H1 (cell line): ENCODE measurements around the gene CPPED1. TPM values are rescaled to one million over a fixed set of nuclear protein-coding genes. Genes with fewer than 3 reads are reported as not detected.
A peak's percentile ranks its signal among the peaks of the same experiment; 100 is the strongest.

Source experiments
- CTCF ChIA-PET: fragments of 300-600 bp; sonication (Branson Sonifier 250); formaldehyde crosslinking; loops from one replicate; lab custom pipeline; 2021; ENCODE audit not compliant: partially characterized antibody; lab: Charles Lee
- POLR2A ChIA-PET: fragments of 300-600 bp; sonication (Branson Sonifier 250); formaldehyde crosslinking; loops from one replicate; lab custom pipeline; 2021; ENCODE audit warnings: inconsistent platforms; ENCODE audit not compliant: partially characterized antibody; lab: Charles Lee
- DNase-seq, 2 experiments: peaks; one replicate each; pipeline versions ENCODE4 v3.0.0 to v3.0.0-alpha.2; 2010 to 2022; ENCODE audit warnings: low spot score in 2 of 2, low read depth in 1 of 2, mixed read lengths in 1 of 2
- FAIRE-seq: peaks from 2 replicates; lab custom pipeline; 2011; peaks lifted over from hg19 to GRCh38; lab: Jason Lieb, UNC
- H2AFZ ChIP-seq: 2 replicates; pipeline ENCODE4 v1.8.1; 2012; ENCODE audit warnings: low read length, inconsistent platforms
- H2AK5ac ChIP-seq: 2 replicates; pipeline ENCODE4 v1.6.1; 2013; ENCODE audit warnings: low read depth, low read length
- H2BK120ac ChIP-seq: replicated peaks from 2 replicates; pipeline ENCODE3; 2013; ENCODE audit warnings: low read depth, low read length, inconsistent platforms
- H2BK12ac ChIP-seq: 2 replicates; pipeline ENCODE4 v1.6.1; 2013; ENCODE audit warnings: low read depth, low read length
- H2BK15ac ChIP-seq: 2 replicates; pipeline ENCODE4 v1.6.1; 2013; ENCODE audit warnings: low read length
- H2BK20ac ChIP-seq: 2 replicates; pipeline ENCODE4 v1.6.1; 2013; ENCODE audit warnings: low read length
- H2BK5ac ChIP-seq: 2 replicates; pipeline ENCODE4 v1.6.1; 2013; ENCODE audit warnings: low read depth, low read length
- H3K14ac ChIP-seq: 2 replicates; pipeline ENCODE4 v1.6.1; 2013; ENCODE audit warnings: inconsistent platforms; ENCODE audit not compliant: insufficient read length
- H3K18ac ChIP-seq: 2 replicates; pipeline ENCODE4 v1.6.1; 2013; ENCODE audit warnings: low read length; ENCODE audit errors: extremely low read depth
- H3K23ac ChIP-seq: 2 replicates; pipeline ENCODE4 v1.6.1; 2013; ENCODE audit warnings: inconsistent platforms; ENCODE audit not compliant: insufficient read length
- H3K23me2 ChIP-seq: 2 replicates; pipeline ENCODE4 v1.6.1; 2013; ENCODE audit warnings: low read depth, low read length
- H3K27ac ChIP-seq: 2 replicates; pipeline ENCODE4 v1.6.1; 2011; ENCODE audit warnings: low read depth, low read length, inconsistent platforms
- H3K27me3 ChIP-seq, 4 experiments: replicated peaks in 1 of 4; 1 replicate in 1 of 4; 2 replicates in 3 of 4; pipeline versions ENCODE4 v1.6.1 to v1.8.1; 2011 to 2013; ENCODE audit warnings: low read length in 3 of 4, mild to moderate bottlenecking in 3 of 4, inconsistent platforms in 2 of 4, mixed read lengths in 2 of 4, moderate library complexity in 1 of 4; ENCODE audit not compliant: control insufficient read depth in 3 of 4, insufficient read depth in 3 of 4; ENCODE audit errors: extremely low read depth in 1 of 4
- H3K36me3 ChIP-seq, 4 experiments: 2 replicates each; pipeline versions ENCODE4 v1.6.1 to v1.8.1; 2011 to 2013; ENCODE audit warnings: mild to moderate bottlenecking in 4 of 4, low read length in 3 of 4, moderate library complexity in 2 of 4, control low read depth in 1 of 4, inconsistent platforms in 1 of 4; ENCODE audit not compliant: insufficient read depth in 4 of 4, control insufficient read depth in 2 of 4
- H3K4ac ChIP-seq: replicated peaks from 2 replicates; pipeline ENCODE3; 2013; ENCODE audit warnings: low read length, low read depth, mixed read lengths, inconsistent platforms; ENCODE audit not compliant: insufficient read length
- H3K4me1 ChIP-seq, 4 experiments: replicated peaks in 1 of 4; 1 replicate in 1 of 4; 2 replicates in 3 of 4; pipeline versions ENCODE4 v1.6.1 to v1.8.1; 2011 to 2013; ENCODE audit warnings: low read length in 3 of 4, inconsistent platforms in 2 of 4, mixed read lengths in 1 of 4; ENCODE audit not compliant: insufficient read depth in 4 of 4, control insufficient read depth in 3 of 4
- H3K4me2 ChIP-seq, 2 experiments: 2 replicates each; pipeline versions ENCODE4 v1.6.1 to v1.8.1; 2011 to 2013; ENCODE audit warnings: low read depth in 2 of 2, low read length in 2 of 2, control low read depth in 1 of 2, inconsistent platforms in 1 of 2, mild to moderate bottlenecking in 1 of 2; ENCODE audit not compliant: insufficient read depth in 1 of 2
- H3K4me3 ChIP-seq, 4 experiments: fragments of 200-600, 300-600 bp in 1 of 4; sonication (generic), shearing (Covaris generic), sonication (Bioruptor Twin) in 1 of 4; 2 replicates each; pipeline versions ENCODE4 v1.5.1 to v1.8.1; 2011 to 2016; ENCODE audit warnings: low read length in 4 of 4, low read depth in 3 of 4, control low read depth in 2 of 4, inconsistent platforms in 2 of 4, mild to moderate bottlenecking in 2 of 4, mixed read lengths in 1 of 4, moderate library complexity in 1 of 4; ENCODE audit not compliant: insufficient read depth in 2 of 4; ENCODE audit errors: extremely low read depth in 1 of 4
- H3K56ac ChIP-seq: replicated peaks from 2 replicates; pipeline ENCODE3; 2013; ENCODE audit warnings: low read depth, mild to moderate bottlenecking, mixed read lengths, low read length, inconsistent platforms; ENCODE audit not compliant: insufficient read length
- H3K79me1 ChIP-seq: 2 replicates; pipeline ENCODE4 v1.6.1; 2013; ENCODE audit warnings: low read depth, low read length, control low read depth
- H3K79me2 ChIP-seq, 2 experiments: 2 replicates each; pipeline versions ENCODE4 v1.6.1 to v1.8.1; 2012 to 2013; ENCODE audit warnings: low read length in 2 of 2, mild to moderate bottlenecking in 2 of 2, inconsistent platforms in 1 of 2; ENCODE audit not compliant: insufficient read depth in 2 of 2, control insufficient read depth in 1 of 2
- H3K9ac ChIP-seq, 4 experiments: replicated peaks in 1 of 4; 1 replicate in 1 of 4; 2 replicates in 3 of 4; pipeline versions ENCODE4 v1.6.1 to v1.8.1; 2011 to 2013; ENCODE audit warnings: low read depth in 3 of 4, low read length in 3 of 4, control low read depth in 2 of 4, mild to moderate bottlenecking in 2 of 4, moderate library complexity in 2 of 4, inconsistent platforms in 1 of 4; ENCODE audit errors: extremely low read depth in 1 of 4
- H3K9me3 ChIP-seq, 2 experiments: 2 replicates each; pipeline versions ENCODE4 v1.6.1 to v1.8.1; 2012 to 2013; ENCODE audit warnings: mild to moderate bottlenecking in 2 of 2, moderate library complexity in 2 of 2, control low read depth in 1 of 2, inconsistent platforms in 1 of 2, low read depth in 1 of 2, low read length in 1 of 2, mixed read lengths in 1 of 2; ENCODE audit not compliant: insufficient read depth in 2 of 2
- H4K20me1 ChIP-seq, 2 experiments: replicated peaks in 1 of 2; 2 replicates each; pipeline versions ENCODE3 to v1.8.1; 2011 to 2013; ENCODE audit warnings: inconsistent platforms in 2 of 2, low read length in 2 of 2, mild to moderate bottlenecking in 1 of 2; ENCODE audit not compliant: insufficient read depth in 2 of 2, control insufficient read depth in 1 of 2
- H4K5ac ChIP-seq: 2 replicates; pipeline ENCODE4 v1.6.1; 2013; ENCODE audit warnings: low read length, low read depth, mixed read lengths, inconsistent platforms; ENCODE audit not compliant: insufficient read length
- H4K8ac ChIP-seq: 2 replicates; pipeline ENCODE4 v1.8.0; 2013; ENCODE audit warnings: mild to moderate bottlenecking, moderate library complexity, low read length, inconsistent platforms; ENCODE audit not compliant: insufficient read depth; ENCODE audit errors: extremely low read depth
- H4K91ac ChIP-seq: replicated peaks from 2 replicates; pipeline ENCODE3; 2013; ENCODE audit warnings: low read length, mixed read lengths, inconsistent platforms; ENCODE audit not compliant: insufficient read length
- CTBP2 ChIP-seq: IDR thresholded peaks from 2 replicates; pipeline ENCODE4 v1.7.0; 2011; ENCODE audit warnings: borderline replicate concordance, mild to moderate bottlenecking, moderate library complexity, mixed read lengths, low read length; ENCODE audit not compliant: insufficient read depth, insufficient read length
- EZH2 ChIP-seq: fragments of 200-600 bp; sonication (generic); IDR thresholded peaks from 2 replicates; pipeline ENCODE4 v1.7.1; 2012; ENCODE audit warnings: low read depth, mild to moderate bottlenecking, moderate library complexity, low read length, inconsistent platforms; ENCODE audit not compliant: severe bottlenecking
- KDM4A ChIP-seq: IDR thresholded peaks from one replicate; pipeline ENCODE4 v1.7.1; 2012; ENCODE audit warnings: low read depth, mild to moderate bottlenecking, moderate library complexity, low read length, inconsistent platforms; ENCODE audit not compliant: severe bottlenecking
- MAX ChIP-seq: IDR thresholded peaks from 2 replicates; pipeline ENCODE4 v1.6.1; 2012; ENCODE audit warnings: inconsistent platforms
- RXRA ChIP-seq: IDR thresholded peaks from 2 replicates; pipeline ENCODE4 v1.6.1; 2011; ENCODE audit warnings: low read depth, mild to moderate bottlenecking, low read length, moderate library complexity; ENCODE audit not compliant: insufficient read depth
- WGBS, 2 experiments: shearing (Covaris generic) in 1 of 2; methylation state at CpG; one replicate each; pipeline versions ENCODE4 v1.1.6 to v1.1.7; 2013 to 2015; ENCODE audit warnings: low lambda C conversion rate in 2 of 2, mixed read lengths in 2 of 2, inconsistent platforms in 1 of 2, low coverage in 1 of 2, missing lambda C conversion rate in 1 of 2; ENCODE audit not compliant: insufficient replicate concordance in 2 of 2, insufficient coverage in 1 of 2, insufficient read length in 1 of 2; ENCODE audit errors: extremely low coverage in 1 of 2, missing lambda C conversion rate in 1 of 2; 5-methylcytosine and 5-hydroxymethylcytosine counted together
- polyA plus RNA-seq, 7 experiments: library from polyadenylated mRNA; depleted of rRNA in 3 of 7; stranded (reverse) in 5 of 7; unstranded in 2 of 7; fragments of >200 nt in 5 of 7; fragments of 200-250 nt in 2 of 7; gene quantifications; 1 replicate in 5 of 7; 2 replicates in 1 of 7; 4 replicates in 1 of 7; pipeline versions ENCODE4 v1.2.1 to v1.2.3, GENCODE V29; 2011 to 2013; ENCODE audit warnings: missing spikeins in 2 of 7, mixed read lengths in 2 of 7
- total RNA-seq: library from RNA; stranded (reverse); fragmentation: NEBNext Ultra II Directional; extraction: Animal tissue kit (Norgen Biotek cat#: 25700); gene quantifications from 2 replicates; pipeline ENCODE4 v1.2.1, GENCODE V29; 2021
- TF ChIP-seq, protein P1 (sequence below): IDR thresholded peaks from 2 replicates; pipeline ENCODE4 v1.6.1; 2011; ENCODE audit warnings: low read length, improper control_type of control experiment

The CPPED1 gene
- total and polyA plus RNA-seq, 2 of the 8 experiments (the other 6 are each of a cell fraction or from before 2014, with no cell fraction given) = 3.5 to 11.2 TPM

- H2BK120ac ChIP-seq = no peak overlapping the region
- H2BK20ac ChIP-seq = no peak overlapping the region
- no peaks in the 10 kb centered on the region for H3K23me2 ChIP-seq
- no peaks in the 10 kb centered on the region; a peak in 1 of 4 replicates for H3K79me2 ChIP-seq
- no peaks in the 10 kb centered on the region for H3K36me3 ChIP-seq
- H2AK5ac ChIP-seq = no peak overlapping the region
- no peaks in the 10 kb centered on the region for H3K9me3 ChIP-seq
- no peak for TF ChIP-seq EZH2
- TF ChIP-seq, protein P1, sequence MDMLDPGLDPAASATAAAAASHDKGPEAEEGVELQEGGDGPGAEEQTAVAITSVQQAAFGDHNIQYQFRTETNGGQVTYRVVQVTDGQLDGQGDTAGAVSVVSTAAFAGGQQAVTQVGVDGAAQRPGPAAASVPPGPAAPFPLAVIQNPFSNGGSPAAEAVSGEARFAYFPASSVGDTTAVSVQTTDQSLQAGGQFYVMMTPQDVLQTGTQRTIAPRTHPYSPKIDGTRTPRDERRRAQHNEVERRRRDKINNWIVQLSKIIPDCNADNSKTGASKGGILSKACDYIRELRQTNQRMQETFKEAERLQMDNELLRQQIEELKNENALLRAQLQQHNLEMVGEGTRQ = no peak
- 0 out of 2 replicates have a peak, but pooled peaks have one; percentile 30 for TF ChIP-seq MAX
- no peak for TF ChIP-seq RXRA
- TF ChIP-seq KDM4A = no peak
- TF ChIP-seq CTBP2 = no peak
- TF ChIP-seq, all 59 proteins: peak for 1
- H4K91ac ChIP-seq = no peak overlapping the region
- no peak overlapping the region for H3K23ac ChIP-seq
- H3K27me3 ChIP-seq = no peaks in the 10 kb centered on the region
- H2BK15ac ChIP-seq = no peak overlapping the region
- H3K56ac ChIP-seq = no peak overlapping the region
- no peak overlapping the region for H2BK12ac ChIP-seq
- H3K4ac ChIP-seq = no peak overlapping the region
- H2AFZ ChIP-seq = no peak overlapping the region
- peaks cover 0 to 3% (median 1%) of the 10 kb centered on the region in 4 experiments; a peak in 1 of 7 replicates for H3K4me1 ChIP-seq
- H3K4me3 ChIP-seq = no peak overlapping the region
- H3K27ac ChIP-seq = no peak overlapping the region
- H3K9ac ChIP-seq = no peak overlapping the region
- FAIRE-seq = no peak
- ChIA-PET CTCF (interaction anchor here (0.6 to 2.9 kb wide), 6 partner anchors 12 to 972 kb away, joined by 3 to 26 read pairs (median 4); no protein-coding TSS in a partner anchor), POLR2A (no interaction called here)
- no peak overlapping the region for H2BK5ac ChIP-seq
- H3K18ac ChIP-seq = no peak overlapping the region
- no peak overlapping the region for H3K4me2 ChIP-seq
- 88% methylated on average over 12 of the region's 12 CpGs; no CpG with 5 or more reads in 1 of the 2 experiments for WGBS, 2 experiments
- DNase-seq = no peak
- no peak overlapping the region for H4K8ac ChIP-seq
- peaks cover 0 to 1% of the 10 kb centered on the region in 2 experiments for H4K20me1 ChIP-seq
- no peak overlapping the region for H4K5ac ChIP-seq
- no peak overlapping the region for H3K14ac ChIP-seq
- no peaks in the 10 kb centered on the region for H3K79me1 ChIP-seq
Observed at GRCh38 chr16:12794486-12795387, 8.9 kb downstream of the CPPED1 start.
